GM21515 (cell line): ENCODE data around the gene CBLB.

Experiments
- ATAC-seq: cut with Tn5 transposase; IDR thresholded peaks from one replicate; pipeline ENCODE4 v1.9.1; 2021; ENCODE audit not compliant: unreplicated experiment

The CBLB gene

DNA sequence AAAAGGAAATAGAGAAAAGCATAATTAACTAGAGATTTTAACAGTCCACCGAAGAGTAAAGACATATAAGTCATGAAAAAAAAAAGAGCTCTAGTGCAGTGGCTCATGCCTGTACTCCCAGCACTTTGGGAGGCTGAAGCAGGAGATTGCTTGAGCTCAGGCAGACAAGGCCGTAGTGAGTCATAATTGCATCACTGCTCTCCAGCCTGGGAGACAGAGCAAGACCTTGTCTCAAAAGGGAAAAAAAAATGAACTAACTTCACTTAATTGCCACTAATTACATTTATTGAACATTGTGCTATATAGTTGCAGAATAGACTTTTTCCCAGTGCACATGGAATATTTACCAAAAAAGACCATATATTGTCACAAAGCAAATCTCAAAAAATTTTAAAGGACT, 221.8 kb downstream of the CBLB start:
- ATAC-seq, result no peak

DNA sequence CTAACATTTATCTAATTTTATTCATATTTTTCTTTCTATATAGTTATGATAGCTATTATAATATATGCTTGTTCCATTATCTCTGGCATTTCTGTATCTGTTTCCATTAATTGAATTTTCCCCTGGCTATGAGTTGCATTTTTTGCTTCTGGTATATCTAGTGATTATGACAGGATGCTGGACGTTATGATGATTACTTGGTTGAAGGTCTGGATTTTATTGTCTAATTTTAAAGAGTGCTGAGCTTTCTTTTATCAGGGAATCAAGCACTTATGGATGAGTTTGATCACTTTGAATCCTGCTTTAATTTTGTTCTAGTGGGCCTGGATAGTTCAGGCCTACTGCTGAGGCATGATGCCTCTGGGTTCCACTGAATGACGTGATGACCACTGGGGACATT, 229.7 kb downstream of the CBLB start:
- ATAC-seq, result no peak

DNA sequence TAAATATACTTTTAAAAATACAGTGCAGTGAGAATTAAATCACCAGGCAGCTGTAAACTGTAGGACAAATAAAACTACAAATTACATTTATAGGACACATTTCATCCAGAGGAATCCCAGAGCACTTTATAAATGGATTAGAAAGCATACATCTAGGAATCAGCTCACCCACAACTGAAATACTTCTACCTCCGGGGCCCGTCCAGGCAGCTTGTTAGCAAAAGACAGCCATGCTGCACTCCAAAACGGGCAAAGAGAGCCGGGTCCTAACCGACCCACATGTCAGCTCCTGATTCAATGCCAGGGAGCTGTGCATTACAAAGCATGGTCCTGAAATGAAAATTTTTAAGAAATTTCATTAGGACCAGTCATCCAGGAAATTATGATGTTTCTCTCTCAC, 234.1 kb downstream of the CBLB start:
- no peak for ATAC-seq

DNA sequence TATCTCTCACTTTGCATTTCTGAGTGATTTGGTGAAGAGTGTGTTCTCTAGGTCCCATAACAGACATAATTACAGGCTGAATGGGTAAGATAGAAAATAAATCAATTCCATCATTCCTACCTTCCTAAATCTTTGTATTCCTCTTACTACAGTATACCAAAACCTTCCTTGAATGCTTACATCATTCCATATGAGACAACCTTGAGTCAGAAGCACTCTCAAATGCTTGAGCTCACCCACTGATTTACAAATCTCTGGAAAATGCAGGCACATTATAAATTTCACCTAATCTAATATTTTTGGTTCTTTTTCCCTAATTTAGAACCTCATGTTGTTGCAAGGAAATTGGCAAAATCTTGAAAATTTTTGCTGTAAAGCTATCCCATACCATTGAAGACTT, 239.1 kb downstream of the CBLB start:
- ATAC-seq, result no peak

DNA sequence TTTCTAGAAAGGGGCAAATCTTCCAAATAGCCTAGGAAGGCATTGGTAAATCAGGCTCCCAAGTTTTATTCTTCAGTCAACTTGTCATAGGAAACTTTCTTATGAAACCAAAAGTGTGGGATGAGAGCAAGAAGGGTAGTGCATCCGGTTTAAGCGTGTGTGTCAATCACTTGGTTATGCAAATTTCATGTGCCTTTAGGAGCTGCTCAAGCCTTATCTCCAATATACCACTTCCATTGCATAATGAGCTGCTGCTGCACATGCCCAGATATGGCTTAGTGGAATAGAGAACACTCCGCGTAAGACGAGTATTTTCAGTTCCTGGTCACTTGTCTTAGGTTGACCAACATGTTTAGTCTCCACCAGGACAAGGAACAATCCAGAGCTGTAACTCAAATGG, 242.1 kb downstream of the CBLB start:
- ATAC-seq, result no peak

DNA sequence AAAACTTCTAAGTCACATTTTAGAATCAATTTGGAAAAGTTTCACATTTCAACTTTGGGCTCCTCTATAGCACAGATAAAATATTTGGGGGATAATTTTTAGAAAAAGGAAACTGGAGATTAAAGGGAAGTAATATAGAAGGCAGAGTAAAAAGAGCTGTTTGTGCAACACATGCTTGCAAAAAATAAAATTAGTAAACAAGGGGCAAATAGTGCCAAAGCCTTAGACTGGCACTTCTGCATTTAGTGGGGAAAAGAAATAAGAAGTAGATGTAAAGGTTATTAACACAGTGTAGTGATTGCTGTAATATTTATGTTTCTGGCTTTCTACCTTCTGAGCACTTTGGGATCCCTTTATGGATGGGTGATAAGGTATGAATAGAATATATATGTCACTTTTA, 246.6 kb downstream of the CBLB start:
- ATAC-seq, result no peak

DNA sequence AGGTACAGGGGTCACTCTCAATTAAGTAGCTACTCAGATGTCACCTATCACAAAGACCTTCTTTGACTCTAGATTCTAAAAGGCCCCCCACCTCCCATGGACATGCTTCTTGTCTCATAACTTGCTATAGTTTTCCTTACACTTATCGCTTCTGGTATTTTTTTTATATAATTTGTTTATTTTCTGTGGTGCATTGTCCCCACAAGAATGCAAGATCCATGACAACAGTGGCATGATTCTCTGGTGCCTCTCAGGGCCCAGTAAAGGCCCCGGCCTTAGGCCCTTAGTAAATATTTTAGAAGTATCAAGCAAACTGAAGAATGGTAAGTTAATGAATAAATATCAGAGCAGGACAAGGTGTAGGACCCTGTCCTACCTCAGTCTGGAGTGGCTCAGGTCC, 248.6 kb downstream of the CBLB start:
- ATAC-seq, result no peak

DNA sequence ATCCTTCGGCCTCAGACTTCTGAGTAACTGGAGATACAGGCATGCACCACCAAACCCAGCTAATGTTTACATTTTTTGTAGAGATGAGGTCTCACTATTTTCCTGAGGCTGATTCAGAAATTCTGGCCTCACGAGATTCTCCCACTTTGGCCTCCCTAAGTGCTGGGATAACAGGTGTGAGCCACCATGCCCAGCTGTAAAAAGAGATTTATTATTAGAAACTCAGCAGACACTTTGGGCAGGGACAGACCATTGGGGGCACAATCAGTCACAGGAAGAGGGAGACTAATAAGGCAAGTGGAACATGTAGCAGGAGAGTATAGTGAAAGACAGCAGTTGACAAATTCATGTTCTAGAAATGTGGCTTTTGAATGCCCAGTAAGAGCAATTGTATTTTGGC, 249.2 kb downstream of the CBLB start:
- no peak for ATAC-seq

DNA sequence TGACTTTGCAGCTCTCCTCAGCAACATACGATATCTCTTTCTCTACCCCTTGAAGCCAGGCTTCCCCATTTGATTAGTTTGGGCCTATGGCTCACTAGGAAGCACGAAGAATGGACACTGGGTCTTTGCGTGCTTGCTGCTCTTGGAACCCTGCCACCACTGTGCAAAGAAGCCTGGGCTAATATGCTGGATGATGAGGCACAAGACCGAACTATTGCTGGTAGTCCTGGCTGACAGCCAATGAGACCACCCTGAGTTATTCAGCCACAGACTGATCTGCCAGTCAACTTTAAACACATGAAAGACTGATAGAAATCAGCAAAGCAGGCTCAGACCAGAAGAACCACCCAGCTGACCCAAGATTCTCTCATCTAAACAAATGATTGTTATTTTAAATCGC, 250.3 kb downstream of the CBLB start:
- ATAC-seq, result no peak

DNA sequence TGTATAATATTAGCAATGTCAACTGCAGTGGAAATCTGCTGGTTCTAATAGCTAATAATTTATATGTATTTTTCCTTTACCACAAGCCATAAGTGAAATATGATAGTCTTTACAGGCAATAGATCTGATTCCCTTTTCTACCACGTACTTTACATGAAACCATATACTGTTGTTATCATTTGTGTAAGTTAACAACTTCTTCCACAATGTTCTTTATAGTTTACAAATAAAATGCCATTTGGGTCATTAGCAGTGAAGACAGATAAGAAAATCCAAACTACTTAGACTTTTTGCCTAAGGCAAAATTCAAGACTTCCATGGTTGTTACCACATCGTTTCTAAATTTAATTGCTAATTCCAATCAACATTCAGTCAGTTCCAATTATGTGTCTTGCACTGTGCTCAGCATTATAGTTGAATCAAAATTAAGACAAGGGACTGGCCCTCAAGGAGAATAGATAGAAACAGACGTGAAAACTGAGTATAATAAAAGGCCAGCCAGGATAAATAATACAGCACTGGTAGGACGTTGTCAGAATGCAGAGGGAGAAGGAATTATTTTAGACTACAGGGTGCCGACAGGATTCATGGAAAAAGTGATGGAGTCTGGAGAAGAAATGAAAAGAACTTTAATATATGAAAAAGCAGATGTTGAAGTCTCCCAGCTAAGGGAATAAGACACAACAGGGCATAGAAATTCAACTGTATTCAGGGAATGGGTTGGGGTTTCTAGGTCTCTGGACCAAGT, 252.3 kb downstream of the CBLB start:
- ATAC-seq, result no peak

DNA sequence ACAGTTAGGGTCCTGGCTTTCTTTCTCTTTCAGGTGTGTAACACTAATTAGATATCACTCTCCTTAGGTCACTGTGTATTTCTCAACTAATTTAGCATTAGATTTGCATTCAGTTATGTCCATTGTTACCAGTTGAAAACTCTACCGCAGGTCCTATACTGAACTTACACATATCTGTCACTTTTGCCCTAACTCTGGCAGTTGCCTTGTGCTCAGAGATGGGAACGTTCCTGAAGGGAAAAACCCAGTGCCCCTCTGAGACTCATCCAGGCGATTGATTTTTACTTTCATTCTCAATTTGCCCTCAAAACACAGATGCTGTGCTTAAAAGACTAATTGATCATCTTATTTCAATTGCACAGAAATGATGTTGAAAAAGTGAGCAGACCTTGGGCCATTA, 253.0 kb downstream of the CBLB start:
- ATAC-seq, result no peak

DNA sequence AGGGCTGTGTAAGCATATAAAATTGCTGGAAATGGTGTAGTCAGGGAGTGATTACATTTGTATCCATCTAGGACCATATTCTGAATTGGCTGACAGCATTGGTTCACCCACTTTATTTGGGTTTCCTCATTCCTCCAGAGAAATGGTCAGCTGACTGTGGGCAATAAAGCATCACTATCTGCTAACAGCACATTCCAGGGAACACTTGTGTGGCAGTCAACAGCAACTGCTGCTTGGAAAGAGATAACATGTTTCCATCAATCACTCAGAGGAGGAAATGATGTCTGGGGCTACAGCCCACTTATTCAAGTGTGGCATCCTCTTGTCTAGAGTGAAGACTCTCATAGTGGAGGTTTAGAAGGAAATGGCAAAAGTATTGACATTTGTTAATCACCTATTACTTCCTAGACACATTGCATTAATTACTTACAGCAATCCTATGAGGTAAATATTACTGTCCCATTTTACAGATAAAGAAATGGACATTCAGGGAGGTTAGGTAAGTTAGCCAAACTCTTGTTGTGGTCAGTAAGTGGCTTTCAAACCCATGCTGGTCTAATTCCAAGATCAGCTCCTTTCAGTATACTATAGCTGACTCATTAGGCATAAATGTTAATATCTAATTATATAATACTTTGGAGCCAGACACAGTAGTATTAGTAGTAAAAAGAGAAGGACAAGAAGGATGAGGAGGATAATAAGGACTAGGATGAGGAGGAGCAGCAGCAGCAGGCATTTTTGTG, 254.4 kb downstream of the CBLB start:
- no peak for ATAC-seq

DNA sequence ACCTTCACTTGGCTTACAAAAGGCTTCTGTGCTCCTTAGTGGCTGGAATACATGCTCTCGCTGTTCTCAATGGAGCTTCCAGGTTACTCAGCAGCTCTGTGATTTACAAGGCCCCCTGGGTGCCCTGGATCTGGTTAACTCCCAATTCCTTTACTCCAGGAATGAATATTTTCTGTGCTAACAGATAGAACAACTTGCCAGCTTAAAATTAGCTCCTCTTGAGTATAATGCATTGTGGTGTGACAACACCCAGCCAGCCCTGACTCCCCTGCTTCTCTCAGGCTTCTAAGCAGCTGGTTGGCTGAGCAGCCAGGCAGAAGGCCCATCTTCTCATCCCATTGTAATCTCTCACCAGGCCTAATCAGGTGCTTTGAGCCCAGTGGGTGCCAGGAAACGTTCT, 255.7 kb downstream of the CBLB start:
- ATAC-seq, result no peak

DNA sequence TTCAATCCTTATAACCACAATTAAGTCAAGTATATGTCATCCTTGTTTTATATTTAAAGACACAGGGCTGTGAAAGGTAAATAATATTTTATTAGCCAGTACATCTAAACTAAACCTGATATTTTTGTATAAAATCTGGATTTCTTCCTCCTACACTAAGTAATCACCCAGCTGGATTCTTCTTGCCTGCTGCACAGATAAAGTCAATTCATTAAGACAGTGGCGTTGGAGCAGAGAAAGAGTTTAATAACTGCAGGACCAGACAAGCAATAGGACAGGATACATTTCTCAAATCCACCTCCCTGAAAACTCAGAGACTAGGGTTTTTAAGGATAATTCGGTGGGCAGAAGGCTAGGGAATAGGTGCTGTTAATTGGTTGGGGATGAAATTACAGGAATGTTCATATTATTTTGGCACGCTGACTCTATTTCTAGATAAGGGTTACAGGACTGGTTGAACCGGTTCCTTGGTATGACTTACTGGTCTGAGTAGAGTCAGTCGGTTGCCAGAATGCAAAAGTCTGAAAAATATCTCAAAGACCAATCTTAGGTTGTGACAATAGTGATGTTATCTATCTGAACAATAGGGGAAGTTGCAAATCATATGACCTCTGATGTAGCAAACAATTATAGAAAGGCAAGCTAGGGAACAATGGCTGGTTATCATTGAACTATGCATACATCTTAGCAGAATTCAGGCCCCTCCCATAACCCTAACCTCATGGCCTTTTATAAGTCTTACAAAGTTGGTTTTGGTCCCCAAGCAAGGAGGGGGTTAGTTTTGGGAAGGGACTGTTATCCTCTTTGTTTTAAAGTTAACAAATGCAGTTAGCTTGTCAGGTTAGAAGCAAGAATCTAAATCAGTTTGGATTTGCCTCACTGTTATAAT, 257.3 kb downstream of the CBLB start:
- ATAC-seq, result no peak

DNA sequence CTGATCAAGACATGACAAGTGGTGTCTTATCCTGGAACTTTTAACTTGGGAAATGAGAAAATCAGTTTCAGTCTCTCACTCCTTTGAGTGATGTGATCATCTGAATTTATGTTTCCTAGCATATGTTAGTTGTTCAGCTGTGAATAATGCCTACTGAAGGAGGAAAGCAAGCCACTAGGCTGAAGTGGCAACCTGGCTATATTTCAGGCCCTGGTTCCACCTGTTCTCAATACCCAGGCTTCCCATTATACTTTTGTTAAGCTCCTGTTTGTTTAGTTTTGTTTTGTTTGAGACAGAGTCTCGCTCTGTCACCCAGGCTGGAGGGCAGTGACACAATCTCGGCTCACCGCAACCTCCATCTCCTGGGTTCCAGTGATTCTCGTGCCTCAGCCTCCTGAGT, 258.3 kb downstream of the CBLB start:
- ATAC-seq, result no peak

DNA sequence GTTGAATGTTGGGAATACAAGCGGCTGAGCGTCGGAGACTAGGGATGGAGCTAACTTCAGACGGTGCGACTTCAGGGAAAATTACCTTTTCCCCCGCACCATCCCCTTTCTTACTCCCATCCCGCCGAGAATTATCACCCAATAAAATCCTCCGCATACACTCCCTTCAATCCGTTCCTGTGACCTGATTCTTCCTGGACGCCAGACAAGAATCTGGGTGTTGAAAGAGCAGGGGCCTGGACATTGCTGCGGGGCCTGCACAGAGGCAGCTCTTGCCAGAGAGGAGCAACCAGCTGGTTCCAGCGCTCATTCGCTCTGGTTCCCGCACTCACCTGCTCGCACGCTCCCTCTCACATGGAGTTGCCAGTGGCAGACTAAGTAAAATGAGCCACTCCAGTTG, 260.2 kb downstream of the CBLB start:
- no peak for ATAC-seq

DNA sequence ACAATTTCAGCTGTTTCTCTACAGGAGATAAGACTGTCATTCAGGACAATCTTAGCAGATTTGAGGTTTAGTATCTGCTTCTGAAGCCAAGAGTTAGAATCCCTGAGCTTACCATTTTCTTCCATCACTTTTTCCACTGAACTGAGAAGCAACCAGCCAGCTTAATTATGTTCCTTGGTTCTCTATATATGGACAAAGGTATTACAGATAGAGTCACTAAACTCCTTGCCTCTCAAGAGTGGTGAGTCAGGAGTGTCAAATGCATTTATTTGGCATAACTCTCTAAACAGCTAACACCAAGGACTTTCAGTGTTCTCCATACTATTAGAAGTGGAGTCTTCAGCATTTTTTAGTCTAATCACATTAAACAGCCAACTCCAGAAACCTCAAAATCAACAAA, 262.8 kb downstream of the CBLB start:
- no peak for ATAC-seq
